ENCODE results near the gene PTPRT. TPM values are rescaled to one million over a fixed set of nuclear protein-coding genes. Genes with fewer than 3 reads are reported as not detected.

Gene PTPRT
- total RNA-seq, 4 donors from 2014 or later = 0.67 to 2.5 (median 1.0) TPM

GRCh38 chr20:42270539-42270938 lies 919.2 kb downstream of the PTPRT start:
- no peaks in the 10 kb centered on the region for H3K36me3 ChIP-seq
- no peaks in the 10 kb centered on the region for H3K27me3 ChIP-seq
- no peak for DNase-seq
- H3K9me3 ChIP-seq = no peaks in the 10 kb centered on the region
- no peak overlapping the region for H3K27ac ChIP-seq
- H3K4me1 ChIP-seq = no peaks in the 10 kb centered on the region
- TF ChIP-seq CTCF (IDR thresholded peaks at IDR 0.05) = no peak
- no peak for TF ChIP-seq POLR2A (IDR thresholded peaks at IDR 0.05)
- no peak overlapping the region for H3K4me3 ChIP-seq

GRCh38 chr20:42267793-42268384 lies 921.8 kb downstream of the PTPRT start:
- Histone ChIP-seq H3K27ac (no peak overlapping the region), H3K4me1 (no peaks in the 10 kb centered on the region), H3K27me3 (no peaks in the 10 kb centered on the region), H3K4me3 (no peak overlapping the region), H3K36me3 (no peaks in the 10 kb centered on the region), H3K9me3 (no peaks in the 10 kb centered on the region)
- TF ChIP-seq CTCF (IDR thresholded peaks at IDR 0.05) = no peak
- TF ChIP-seq POLR2A (IDR thresholded peaks at IDR 0.05) = no peak
- no peak for DNase-seq

- no peak for TF ChIP-seq CTCF (IDR thresholded peaks at IDR 0.05)
- no peak for TF ChIP-seq POLR2A (IDR thresholded peaks at IDR 0.05)
- no peaks in the 10 kb centered on the region for H3K9me3 ChIP-seq
- DNase-seq = no peak
- H3K4me3 ChIP-seq = no peak overlapping the region
- no peaks in the 10 kb centered on the region for H3K4me1 ChIP-seq
- H3K27me3 ChIP-seq = no peaks in the 10 kb centered on the region
- H3K27ac ChIP-seq = no peak overlapping the region
- H3K36me3 ChIP-seq = no peaks in the 10 kb centered on the region
Observed at GRCh38 chr20:42261766-42262270, 927.9 kb downstream of the PTPRT start.

GRCh38 chr20:42260184-42260583 lies 929.5 kb downstream of the PTPRT start:
- Histone ChIP-seq H3K27ac (no peak overlapping the region), H3K4me1 (no peaks in the 10 kb centered on the region), H3K4me3 (no peak overlapping the region), H3K36me3 (no peaks in the 10 kb centered on the region), H3K27me3 (no peaks in the 10 kb centered on the region), H3K9me3 (no peaks in the 10 kb centered on the region)
- DNase-seq = no peak
- no peak for TF ChIP-seq CTCF (IDR thresholded peaks at IDR 0.05)
- no peak for TF ChIP-seq POLR2A (IDR thresholded peaks at IDR 0.05)

- Histone ChIP-seq H3K4me1 (no peaks in the 10 kb centered on the region), H3K27ac (no peak overlapping the region)
- no peak for TF ChIP-seq POLR2A (IDR thresholded peaks at IDR 0.05)
- TF ChIP-seq CTCF (IDR thresholded peaks at IDR 0.05) = no peak
Observed at GRCh38 chr20:42259389-42259788, 930.3 kb downstream of the PTPRT start.

More at GRCh38 chr20:42259389-42259788, 930.3 kb downstream of the PTPRT start:
- H3K36me3 ChIP-seq = no peaks in the 10 kb centered on the region
- no peaks in the 10 kb centered on the region for H3K27me3 ChIP-seq
- no peak for DNase-seq
- no peaks in the 10 kb centered on the region for H3K9me3 ChIP-seq
- H3K4me3 ChIP-seq = no peak overlapping the region

All from Peyer's patch (tissue), 4 donors.